GM18499 (cell line): ENCODE results near the gene ADGB.
"Not testable (repeated sequence)": the region's sequence is repeated elsewhere in the genome, so short reads cannot be mapped to it uniquely, and the experiment has no call there.

Source experiments
- ATAC-seq: cut with Tn5 transposase; IDR thresholded peaks from one replicate; pipeline ENCODE4 v1.9.1; 2021; ENCODE audit warnings: moderate number of reproducible peaks; ENCODE audit not compliant: insufficient read depth, unreplicated experiment

The ADGB gene

DNA sequence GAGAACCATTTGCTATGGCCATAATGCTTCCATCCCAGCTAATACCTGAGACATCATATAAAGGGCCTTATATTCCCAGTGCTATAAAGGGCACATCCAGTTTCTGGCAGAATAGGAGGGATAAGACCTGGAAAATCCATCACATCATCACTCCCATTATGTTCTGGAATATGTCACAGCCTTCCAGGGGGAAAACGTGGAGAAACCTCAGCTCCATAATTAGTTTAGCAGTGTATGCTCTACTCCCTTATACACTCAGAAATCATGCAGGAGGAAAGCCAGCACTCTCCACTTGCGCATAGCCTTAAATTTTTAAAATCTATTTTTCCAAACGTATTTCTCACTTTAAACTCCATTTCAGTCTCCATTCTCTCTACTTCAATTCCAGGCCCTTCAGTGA is 140.9 kb downstream of the ADGB start:
- ATAC-seq: no peak

DNA sequence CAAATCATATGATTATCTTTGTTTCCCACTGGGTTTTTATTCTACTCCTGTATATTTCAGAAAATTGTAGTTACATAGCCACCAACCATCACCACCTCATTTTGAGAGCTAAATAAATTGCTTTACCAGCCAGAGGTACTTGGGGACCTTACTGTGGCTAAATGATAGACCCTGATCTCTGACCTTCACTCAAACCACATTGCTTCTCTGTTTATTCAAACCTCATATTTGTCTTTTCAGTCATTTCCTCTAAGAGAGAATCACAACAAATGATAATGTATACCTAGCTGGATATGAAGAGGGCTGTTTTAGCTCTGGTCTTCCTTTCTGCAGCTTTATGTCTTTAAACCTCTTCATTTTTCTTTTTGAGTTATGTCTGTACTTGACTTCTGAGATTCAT is 142.8 kb downstream of the ADGB start:
- ATAC-seq: no peak

DNA sequence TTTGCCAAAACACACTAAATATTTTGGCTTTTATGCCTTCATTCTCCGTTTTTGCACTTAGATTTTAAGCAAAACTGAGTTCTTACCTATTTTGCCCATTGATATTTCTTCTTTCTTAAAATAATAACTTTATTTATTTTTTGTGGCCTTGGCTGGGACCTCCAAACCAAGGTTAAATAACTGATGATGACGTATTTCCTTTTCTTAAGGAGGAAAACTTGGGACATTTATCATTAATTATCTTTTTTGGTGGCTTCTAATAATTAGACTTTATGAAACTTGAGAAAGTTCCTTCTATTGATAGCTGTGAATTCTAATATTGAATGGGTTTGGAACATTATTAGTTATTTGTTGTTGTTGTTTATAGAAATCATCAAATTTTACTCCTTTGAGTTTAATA is 154.5 kb downstream of the ADGB start:
- no peak for ATAC-seq

DNA sequence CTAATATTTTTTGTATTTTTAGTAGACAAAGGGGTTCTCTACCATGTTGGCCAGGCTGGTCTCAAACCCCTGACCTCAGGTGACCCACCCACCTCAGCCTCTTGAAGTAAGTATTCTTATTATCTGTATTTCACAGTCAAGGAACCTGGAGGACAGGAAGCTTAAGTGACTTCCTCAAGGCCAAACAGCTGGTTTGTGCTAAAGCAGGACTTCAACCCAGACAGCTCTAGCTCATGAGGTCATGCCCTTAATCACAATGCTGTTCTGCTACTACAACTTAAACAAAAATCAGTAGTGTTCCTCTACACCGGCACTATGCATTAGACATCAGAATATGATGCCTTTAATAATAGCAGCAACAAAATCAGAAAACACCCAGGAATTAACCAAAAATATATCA is 168.9 kb downstream of the ADGB start:
- ATAC-seq: no peak

DNA sequence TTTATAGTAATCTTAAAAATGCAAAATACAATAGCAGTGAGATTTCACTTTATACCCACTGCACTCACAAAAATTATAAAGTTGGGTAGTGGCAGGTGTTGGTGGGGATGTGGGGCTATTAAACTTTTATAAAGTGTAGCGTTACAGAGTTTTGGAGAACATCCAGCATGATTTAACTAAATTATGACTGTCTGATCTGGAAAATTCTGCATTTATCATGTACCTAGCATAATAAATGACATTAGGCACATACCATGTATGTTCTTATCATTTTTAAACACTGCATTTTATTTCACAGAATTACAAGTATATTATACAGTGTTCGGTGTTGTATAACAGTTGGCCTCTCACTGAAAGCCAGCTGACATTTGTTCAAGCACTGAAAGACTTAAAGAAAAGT is 169.9 kb downstream of the ADGB start:
- no peak for ATAC-seq

DNA sequence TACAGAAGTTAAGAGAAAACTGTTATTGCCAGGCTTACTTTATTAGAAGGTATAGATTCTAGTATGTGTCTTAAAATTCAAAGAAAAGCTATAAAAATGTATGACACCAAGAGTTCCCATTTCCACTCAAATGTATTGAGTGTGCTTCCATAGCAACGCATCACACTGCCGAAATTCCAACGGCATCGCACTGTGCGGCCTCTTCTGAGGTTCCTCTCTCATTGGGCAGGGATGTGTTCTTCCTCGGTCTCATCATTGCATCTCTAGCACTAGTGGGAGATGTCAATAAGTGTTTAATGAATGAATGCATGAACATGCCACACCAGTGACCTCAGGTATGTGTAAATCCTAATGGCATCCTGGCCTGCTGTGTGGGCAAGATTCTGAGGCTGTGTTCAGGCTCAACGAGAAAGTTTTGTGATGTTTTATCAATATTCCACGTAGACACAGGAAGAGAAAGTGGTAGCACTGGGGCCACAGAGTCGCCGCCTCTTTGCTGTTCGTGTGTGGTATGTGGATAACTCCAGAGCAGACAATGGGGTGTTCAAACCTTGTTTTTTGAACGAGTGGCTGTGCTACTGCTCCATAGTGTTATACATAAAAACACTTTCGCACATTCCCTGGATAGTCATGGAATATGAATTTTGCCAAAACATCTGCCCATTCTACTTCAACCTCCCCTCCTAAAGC is 171.6 kb downstream of the ADGB start:
- ATAC-seq: no peak

DNA sequence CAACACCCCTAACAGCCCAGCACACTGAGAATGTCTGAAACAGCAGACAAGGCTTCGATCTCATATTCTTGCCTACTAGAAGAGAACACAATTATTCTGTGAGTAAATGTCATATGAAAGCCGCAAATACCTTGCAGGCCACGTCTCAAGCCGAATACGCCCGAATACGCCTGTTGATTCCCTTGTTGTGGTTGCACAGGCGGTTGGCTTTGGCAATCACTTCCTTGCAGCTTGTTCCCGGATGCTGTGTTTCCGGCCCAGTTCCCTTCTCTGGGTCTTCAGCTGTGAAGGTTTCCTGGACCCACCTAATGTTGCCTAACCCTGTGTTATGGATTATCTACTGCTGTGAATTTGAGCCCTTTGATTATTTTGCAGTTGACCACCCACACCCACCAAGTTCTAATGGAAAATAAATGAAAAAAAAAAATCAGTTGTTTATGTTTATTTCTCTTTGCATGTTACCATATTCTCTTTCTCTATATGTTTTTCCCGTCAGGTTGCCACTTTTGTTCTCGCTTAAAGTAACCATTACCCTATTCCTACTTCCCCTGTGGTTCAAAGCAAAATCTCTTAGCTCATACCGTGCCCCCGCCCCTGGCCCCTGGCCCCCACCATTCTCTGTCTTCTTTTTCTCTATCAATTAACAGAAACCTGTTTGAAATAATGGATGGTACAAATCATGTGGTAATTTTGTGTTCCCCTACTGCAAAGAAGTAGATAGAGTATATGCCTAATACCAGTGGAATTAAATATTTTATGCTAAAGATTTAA is 172.4 kb downstream of the ADGB start:
- no peak for ATAC-seq

DNA sequence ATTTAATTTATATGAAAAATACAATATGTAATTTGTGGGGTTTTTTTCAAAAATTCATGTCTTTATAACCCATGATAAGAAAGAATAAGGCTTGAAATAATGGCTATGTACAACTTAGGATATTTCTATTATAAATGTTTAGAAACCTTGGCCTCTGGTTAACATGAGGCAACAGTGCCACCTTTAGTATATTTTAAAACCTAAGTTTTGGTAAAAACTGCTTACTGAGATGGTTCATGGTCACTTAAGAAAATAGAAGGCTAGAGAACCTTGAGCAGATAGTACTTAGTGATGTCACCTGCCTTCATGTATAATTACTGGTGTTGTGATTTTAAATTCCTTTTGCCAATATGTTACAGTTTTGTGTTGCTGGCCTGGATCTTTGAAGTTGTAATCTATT is 176.4 kb downstream of the ADGB start:
- ATAC-seq: no peak

DNA sequence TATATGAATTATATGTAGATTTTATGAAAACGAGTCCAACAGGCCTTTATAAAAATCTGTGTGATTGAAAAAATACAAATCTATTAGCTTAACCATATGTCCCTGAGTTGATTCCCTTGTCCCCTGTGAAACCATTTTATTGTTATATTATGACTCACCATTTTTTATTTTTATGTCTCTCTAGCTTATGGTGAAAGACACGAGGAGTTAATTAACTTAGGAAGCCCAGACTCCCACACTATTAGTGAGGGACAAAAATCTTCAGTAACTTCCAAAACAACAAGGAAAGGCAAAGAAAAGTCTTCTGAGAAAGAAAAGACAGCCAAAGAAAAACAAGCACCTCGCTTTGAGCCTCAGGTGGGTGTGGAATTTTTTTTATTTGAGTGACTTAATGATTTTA is 183.1 kb downstream of the ADGB start:
- no peak for ATAC-seq

DNA sequence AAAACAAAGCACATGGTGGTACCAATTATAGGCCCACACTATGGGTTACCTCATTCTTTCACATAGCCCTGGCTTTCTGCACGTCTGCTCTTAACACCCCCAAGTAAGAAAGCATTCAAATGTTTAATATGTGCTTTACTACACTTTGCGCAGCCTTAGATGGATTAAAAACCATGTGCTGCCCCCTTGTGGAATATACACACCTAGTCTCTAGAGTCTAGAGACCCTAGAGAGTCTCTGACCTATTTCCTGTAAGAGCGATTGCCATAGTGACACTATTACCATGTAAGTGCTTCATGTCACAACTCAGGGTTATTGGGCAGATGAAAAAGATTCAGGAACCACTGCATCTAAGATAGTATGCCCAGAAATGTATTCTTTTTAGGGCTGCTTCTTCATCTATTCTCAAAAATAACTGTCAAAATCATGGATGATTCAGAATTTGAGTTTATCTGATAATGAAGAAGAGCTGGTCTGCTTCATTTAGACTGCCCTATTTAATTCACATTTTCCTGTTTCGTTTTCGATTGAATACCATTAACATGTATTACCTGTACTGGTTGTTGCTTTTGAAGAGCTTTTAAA is 186.3 kb downstream of the ADGB start:
- ATAC-seq: peak; percentile 87

DNA sequence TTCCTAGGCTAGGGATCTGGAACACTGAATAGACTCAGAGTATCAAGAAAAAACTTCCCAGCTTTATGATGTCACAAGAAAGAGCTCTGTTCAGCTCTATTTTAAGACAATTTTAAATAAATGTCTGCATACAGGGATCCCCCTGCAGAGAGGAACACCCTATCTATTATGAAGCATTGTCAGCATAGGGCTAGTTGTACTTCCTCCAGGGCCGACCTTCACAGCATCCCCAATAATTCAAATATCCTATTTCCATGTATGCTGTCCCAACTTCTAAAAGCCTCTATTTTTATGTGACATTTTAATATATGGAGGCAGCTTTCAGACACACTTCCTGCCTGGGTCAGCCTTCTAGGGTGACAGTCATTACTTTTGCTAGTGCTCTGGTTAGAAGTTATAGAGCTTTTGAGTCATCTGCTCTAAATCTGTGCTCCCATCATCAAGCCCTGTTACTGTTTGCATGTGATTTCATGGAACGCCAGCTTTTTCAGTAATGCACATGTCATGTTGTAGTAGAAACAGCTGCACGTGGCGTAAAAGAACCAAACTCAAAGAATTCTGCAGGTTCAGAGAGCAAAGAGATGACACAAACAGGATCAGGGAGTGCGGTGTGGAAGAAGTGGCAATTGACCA is 189.2 kb downstream of the ADGB start:
- no peak for ATAC-seq

DNA sequence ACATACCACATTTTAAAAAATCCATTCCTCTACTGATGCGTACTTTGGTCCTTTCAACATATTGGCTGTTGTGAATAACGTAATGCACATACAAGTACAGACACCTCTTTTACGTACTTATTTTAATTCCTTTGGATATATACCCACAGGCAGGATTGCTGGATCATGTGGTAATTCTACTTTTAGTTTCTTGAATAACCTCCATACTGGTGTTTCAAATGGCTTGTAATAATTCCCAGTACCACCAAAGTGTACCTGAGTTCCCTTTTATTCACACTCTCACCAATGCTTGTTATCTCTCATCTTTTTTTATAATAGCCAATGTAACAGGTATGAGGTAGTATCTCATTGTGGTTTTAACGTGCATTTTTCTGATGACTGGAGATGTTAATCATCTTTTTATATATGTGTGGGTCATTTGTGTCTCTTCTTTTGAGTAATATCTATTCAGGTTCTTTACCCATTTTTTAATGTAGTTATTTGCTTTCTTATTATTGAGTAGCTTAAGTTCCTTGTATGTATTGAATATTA is 191.9 kb downstream of the ADGB start:
- ATAC-seq: no peak

DNA sequence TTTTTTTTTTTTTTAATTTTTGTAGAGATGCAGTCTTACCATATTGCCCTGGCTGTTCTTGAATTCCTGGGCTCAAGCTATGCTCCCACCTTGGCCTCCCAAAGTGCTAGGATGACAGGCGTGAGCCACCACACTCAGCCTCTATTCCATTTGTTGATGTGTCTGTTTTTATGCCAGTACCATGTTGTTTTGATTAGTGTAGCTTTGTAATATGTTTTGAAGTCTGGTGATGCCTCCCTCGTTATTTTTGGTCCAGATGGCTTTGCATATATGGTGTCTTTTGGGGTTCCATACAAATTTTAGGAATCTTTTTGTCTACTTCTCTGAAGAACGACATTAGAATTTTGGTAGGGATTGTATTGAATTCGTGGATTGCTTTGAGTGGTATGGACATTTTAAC is 193.2 kb downstream of the ADGB start:
- no peak for ATAC-seq

DNA sequence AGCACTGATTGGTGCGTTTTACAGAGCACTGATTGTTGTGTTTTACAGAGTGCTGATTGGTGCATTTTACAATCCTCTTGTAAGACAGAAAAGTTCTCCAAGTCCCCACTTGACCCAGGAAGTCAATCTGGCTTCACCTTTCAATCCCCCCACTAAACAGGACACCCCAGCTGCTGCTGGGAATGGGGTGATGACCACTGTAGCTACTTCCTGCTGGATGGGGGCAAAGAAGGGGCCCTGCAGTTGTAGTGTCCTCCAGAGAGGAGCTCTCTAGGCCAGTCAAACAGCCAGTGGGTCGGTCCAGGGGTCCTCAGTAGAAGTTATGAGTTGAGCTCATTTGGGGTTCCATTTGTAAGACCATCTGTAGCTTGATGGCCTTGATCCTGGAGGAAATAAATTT is 194.4 kb downstream of the ADGB start:
- ATAC-seq: not testable (repeated sequence)

DNA sequence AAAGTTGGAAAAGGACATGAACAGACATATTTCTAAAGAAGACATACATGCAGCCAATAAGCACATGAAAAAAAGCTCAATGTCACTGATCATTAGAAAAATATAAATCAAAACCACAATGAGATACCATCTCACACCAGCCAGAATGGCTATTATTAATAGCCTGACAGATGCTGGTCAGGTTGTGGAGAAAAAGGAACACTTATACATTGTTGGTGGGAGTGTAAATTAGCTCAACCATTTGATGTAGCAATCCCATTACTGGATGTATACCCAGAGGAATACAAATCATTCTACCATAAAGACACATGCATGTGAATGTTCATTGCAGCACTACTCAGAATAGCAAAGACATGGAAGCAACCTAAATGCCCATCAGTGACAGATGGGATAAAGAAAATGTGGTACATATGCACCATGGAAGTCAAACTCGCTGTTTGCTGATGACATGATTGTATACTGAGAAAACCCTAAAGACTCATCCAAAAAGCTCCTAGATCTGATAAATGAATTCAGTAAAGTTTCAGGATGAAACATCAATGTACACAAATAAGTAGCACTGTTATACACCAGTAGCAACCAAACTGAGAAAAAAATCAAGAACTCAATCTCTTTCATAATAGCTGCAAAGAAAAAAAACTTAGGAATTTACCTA is 196.8 kb downstream of the ADGB start:
- no peak for ATAC-seq

DNA sequence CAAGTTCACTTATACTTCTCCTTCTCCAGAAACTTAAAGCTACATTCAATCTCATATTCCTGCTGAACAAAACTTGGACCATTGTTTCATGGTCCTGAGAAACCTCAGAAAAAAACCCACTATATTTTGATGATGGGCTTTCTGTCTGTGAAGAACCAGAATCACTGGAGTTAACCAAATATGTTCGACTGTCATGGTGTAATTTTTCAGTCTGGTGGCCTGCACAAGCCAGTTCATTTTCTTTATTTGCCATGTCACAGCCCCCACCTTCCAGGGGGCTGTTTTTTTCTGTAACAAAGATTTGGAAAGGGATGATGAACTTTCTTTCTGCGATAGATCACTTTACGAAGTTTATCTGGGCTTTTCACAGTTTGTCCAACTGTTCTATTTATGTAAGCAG is 204.4 kb downstream of the ADGB start:
- not testable (repeated sequence) for ATAC-seq

DNA sequence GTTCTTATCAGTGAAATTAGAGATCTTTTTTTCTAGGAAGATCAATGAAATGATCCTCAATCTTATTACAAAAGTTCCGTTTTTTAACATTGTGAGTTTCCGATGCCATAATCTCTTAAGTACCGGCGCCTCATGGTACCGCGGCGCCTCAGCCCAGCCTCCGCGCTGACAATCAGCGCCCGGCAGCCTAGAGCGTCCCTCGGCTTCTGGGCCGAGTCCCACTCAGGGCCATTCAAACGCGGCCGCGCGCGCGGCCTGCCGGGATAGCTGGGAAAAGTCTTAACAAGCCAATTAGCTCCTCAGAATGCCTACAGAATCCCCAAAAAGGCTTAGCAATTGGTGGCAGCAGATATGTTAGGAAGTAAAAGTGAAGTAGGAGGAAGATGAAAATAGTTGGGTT is 204.8 kb downstream of the ADGB start:
- ATAC-seq: no peak

DNA sequence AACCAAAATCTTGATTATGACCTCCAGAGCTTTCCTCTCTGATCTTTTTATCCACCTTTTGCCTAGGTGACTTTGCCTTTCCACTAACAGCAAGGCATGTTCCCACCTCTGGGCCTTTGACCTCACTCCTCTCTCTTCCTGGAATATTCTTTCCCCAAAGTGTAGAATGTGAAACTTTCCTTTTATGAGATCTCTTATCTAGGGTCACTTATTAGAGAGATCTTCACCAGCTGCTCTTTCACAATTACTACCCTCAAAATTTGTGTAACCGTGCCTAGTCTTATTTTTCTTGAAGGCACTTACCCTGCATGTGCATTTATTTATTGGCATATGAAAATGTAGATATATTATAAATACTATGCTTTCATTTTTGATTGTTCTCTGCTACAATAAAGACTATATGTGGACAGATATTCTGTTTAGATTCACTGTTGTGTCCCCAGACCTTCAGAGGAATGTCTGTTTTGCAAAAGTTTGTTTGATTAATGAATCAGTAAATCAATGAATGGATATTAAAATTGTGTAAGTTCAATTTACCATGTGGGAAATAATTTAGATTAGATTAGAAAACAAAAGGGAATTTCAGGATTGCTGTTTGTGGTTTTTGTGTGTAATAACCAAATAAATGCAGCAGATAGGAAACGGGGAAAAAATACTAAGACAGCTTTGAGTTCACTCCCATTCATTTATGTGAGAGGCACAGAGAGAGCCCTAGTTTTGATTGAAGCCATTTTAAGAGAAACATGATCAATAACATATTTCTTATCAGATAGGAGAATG is 207.0 kb downstream of the ADGB start:
- ATAC-seq: no peak

DNA sequence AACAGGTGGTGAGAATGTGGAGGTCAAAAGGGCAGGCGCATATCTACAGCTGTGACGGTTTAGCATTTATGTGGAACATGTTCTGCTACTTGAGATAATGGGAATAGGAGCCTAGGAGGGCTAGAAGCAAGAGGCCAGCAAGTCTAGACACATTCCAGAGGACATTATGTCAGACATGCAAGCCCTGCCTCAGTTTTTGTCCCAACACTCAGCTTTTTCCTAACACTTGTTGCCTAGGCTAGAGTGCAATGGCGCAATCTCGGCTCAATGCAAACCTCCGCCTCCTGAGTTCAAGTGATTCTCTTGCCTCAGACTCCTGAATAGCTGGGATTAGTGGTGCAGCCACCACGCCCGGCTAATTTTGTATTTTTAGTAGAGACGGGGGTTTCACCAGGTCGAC is 210.2 kb downstream of the ADGB start:
- not testable (repeated sequence) for ATAC-seq
